GM19467 (cell line): ENCODE results near the gene PHLDB1.
"Not testable (repeated sequence)": the region's sequence is repeated elsewhere in the genome, so short reads cannot be mapped to it uniquely, and the experiment has no call there.

Source experiments
- ATAC-seq: cut with Tn5 transposase; IDR thresholded peaks from one replicate; pipeline ENCODE4 v1.9.1; 2021; ENCODE audit warnings: mild to moderate bottlenecking, moderate library complexity; ENCODE audit not compliant: unreplicated experiment

PHLDB1 gene

DNA sequence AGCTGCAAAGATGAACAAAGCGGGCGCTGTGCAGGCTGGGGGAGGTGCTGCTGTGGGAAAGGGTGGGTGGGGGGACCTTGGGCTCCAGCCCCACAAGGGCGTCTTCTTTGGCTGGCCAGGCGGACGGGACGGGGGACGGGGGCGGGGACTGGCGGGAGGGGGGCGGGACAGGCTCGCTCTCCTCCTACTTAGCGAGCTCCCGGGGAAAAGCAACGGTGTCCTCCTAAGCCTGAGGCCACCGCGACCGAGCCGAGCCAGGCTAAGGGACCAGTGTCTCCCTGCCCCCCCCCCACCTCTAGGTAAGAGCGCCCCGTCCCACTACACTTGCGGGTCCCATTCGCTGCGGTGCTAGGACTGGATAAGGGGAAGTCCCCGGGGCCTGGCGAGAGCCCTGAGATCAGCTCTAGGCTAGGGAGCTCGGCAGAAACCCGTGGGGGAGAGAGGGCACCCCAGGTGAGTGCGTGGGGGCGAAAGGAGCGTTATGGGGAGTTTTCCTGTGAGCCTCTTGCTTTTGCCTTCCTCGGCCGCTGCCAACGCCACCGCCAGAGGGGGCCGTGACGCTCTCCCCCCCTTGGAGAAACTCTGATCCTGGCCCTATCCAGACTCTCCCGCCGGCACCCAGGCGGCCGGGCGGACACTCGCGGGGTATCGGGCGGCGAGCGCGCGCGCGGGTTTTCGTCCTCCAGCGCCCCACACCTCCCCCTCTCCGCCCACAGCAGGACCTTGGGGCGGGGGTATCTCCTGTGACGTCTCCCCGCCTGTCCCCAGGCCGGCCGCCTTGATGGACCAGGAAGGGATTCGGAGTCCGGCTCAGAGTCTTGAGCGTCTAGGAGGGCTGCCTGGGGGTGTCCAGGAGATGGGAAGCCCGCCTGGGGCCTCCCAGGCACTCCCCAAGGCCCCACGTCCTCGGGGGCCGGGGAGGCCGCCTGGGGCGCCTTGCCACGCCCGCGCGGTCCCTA lies at the start of gene PHLDB1:
Gene PHLDB1 (plus strand): TSS at position 215 of the 959 bp plus-strand sequence. CDS start 6,222 bp downstream, outside the sequence.
- no peak for ATAC-seq

- no peak for ATAC-seq
Observed at GRCh38 chr11:118560806-118561205, 46.6 kb upstream of the PHLDB1 start.

GRCh38 chr11:118565051-118565450 lies 42.4 kb upstream of the PHLDB1 start:
- ATAC-seq = no peak

DNA sequence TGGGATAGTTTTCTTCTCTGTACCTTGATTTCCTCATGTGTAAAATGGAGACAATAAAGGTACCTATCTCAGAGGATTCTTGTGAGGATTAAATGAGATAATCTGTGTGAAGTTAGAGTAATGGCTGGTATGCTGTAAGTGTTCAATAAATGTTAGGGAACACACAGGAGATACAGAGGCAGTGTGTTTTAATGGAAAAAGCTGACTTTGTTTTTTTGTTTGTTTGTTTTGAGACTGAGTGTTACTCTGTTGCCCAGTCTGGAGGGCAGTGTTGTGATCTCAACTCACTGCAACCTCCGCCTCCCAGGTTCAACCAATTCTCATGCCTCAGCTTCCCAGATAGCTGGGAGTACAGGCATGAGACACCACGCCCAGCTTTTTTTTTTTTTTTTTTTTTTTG lies 37.7 kb upstream of the PHLDB1 start:
- no peak for ATAC-seq

GRCh38 chr11:118570787-118571186 lies 36.6 kb upstream of the PHLDB1 start:
- ATAC-seq = no peak

- not testable (repeated sequence) for ATAC-seq
Observed at GRCh38 chr11:118571701-118572060, 35.7 kb upstream of the PHLDB1 start.

DNA sequence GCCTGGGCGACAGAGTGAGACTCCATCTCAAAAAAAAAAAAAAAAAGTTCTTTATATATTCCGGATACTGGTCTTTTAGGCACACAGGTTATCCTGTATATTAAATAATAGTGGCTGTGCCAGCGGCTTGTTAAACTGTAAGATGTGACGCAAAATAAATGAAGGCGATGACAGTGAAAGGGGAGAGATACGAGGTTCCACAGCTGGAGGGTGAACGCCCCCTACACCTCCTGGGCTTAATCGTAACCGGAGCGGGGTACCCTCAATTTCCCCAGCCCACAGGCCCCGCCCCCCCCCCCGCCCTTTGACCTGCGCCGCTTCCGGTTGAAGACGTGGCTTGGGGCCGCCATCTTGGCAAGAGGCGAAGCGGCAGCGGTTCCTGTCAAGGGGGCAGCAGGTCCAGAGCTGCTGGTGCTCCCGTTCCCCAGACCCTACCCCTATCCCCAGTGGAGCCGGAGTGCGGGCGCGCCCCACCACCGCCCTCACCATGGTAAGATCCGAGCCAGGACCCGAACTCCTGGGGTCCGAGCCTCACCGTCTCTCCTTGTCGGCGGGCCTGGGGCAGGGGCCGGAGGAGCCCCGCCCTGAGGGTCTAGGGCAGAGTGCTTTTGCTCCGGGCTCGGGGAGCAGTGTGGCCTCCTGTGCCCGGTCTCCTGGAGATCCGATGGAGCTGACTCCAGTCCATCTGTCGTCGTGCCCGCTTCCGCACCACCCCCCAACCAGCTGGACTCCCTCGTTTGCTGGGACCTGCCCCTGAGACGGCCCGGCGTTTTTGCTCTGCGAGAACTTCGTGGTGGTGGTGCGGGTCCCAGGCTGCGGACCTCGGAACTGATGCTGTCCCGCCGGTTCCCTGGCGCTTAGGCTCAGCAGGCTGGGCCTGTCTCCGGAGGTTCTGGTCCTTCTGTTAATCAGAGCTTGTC lies 35.1 kb upstream of the PHLDB1 start, which contains the start of gene ARCN1:
Gene ARCN1 (plus strand): TSS at position 349 of the 920 bp plus-strand sequence. CDS start 139 bp downstream, at position 488.
- peak; percentile 51 for ATAC-seq

DNA sequence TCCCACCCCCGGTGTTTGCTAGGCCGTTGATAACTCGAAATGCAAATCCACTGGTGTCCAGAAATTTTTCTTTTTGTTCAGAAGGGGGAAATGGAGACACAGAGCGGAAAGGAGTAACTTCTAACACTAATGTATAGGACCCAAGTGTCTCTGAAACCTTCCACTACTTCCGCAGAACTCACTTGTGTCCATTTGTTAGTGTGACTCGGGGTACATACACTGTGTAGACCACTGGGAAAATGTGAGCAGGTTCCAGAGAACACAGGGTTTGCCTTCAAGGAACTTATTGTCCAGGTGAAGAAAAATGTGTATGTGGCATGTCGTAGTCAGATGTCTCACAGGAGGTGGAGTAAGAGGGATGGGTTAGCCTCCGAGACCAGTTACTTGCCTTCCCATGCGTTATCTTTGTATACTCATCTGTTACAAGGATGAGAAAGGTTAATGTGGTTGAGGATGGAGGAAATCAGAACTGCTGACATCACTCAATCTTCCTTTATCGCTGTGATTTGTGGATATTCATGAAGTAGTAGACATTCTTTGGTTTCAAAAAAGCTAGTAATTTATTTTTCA lies 34.3 kb upstream of the PHLDB1 start:
- peak; percentile 22 for ATAC-seq

GRCh38 chr11:118574636-118575035 lies 32.8 kb upstream of the PHLDB1 start:
- ATAC-seq = no peak

GRCh38 chr11:118577995-118578394 lies 29.4 kb upstream of the PHLDB1 start:
- not testable (repeated sequence) for ATAC-seq

DNA sequence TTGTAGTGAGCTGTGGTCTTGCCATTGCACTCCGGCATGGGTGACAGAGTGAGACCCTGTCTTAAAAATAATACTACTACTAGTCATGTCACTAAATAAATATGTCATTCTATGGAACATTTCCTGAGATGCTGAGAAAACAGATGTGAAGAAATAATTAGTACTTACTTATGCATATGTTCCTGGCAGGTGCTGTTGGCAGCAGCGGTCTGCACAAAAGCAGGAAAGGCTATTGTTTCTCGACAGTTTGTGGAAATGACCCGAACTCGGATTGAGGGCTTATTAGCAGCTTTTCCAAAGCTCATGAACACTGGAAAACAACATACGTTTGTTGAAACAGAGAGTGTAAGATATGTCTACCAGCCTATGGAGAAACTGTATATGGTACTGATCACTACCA lies 26.4 kb upstream of the PHLDB1 start:
- ATAC-seq = no peak

DNA sequence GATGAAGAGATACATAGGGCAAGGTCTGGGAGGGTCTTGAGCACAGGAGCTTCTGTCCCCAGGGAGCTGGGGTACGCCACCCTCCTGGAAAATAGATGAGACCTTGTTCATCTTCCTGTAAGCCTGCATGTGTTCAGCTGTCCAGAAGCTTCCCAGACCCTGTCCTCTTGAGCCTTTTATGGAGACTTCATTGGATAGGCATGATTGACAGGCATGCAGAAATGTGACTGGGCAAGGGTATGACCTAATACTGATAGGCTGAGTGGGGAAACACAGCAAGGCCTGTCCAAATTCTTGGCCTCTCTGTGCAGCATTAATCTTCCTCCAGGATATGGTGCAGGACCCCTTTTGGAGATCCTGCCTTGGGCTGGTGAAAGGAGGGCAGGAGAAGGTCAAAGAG lies 19.5 kb upstream of the PHLDB1 start:
- no peak for ATAC-seq

GRCh38 chr11:118592616-118593367 lies 14.6 kb upstream of the PHLDB1 start:
- no peak for ATAC-seq

GRCh38 chr11:118594984-118595383 lies 12.4 kb upstream of the PHLDB1 start:
- ATAC-seq = not testable (repeated sequence)

DNA sequence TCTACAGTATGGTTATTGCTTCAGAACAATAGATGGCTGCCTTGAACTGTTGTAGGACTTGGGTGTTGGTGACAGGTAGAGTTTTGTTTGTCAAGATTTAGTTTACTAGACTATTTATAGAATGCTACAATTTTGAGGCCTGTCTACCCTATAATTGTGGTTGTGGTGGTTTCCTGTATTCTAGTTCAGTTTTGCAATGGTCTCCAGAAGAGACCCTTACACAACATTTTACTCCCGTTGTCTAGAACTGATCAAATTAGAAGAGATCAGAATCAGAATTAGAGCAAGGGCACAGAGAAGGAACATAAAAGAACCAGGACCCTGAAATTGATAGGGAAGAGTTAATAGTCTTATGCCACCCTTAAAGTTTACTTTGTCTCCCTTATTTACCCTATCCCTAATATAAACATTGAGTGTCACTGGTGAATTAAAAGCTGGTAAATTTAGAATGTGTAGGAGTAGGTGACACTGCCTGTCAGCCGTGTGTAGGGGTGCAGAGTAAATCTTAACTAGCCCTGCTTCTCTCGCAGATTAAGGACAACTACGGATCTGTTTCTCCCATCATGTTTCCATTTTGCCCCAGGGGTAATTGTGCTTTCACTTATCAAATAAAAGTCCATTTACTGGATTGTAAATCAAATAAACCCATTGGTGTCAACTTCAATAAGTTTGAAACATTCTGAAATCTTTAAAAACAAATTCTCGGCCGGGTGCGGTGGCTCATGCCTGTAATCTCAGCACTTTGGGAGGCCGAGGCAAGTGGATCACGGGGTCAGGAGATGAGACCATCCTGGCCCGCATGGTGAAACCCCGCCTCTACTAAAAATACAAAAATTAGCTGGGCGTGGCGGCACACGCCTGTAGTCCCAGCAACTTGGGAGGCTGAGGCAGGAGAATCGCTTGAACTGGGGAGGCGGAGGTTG lies 10.9 kb upstream of the PHLDB1 start:
- ATAC-seq = no peak

- no peak for ATAC-seq
Observed at GRCh38 chr11:118597556-118597955, 9.9 kb upstream of the PHLDB1 start.

DNA sequence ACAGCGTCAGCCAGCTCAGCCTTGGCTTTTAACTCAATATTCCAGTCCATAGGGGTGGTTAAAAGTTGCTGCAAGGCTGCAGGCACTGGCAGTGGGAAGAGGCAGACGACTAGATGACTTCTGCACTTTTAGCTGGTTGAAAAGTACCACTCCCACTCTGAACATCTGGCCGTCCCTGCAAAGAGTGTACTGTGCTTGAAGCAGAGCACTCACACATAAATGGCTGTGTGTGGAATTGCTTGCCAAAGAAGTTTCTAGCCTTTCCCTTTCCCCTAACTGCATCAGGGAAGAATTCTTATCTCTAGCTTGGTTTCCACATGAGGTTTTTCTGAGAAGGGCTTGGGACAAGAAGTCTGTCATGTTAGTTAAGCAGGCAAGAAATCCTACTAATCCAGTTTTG lies 5.1 kb upstream of the PHLDB1 start:
- no peak for ATAC-seq

DNA sequence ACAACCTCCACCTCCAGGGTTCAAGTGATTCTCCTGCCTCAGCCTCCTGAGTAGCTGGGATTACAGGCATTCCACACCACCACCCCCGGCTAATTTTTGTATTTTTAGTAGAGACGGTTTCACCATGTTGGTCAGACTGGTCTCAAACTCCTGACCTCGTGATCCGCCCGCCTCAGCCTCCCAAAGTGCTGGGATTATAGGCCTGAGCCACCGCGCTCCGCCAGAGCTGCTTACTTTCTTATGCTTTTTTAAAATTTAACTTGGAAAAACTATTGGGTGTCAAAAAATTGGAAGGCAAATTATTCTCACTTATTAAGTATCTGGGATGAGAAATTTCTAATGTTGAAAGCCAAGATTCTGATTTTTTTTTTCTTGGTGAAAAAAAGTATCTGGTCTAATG lies 3.7 kb upstream of the PHLDB1 start:
- ATAC-seq = not testable (repeated sequence)

DNA sequence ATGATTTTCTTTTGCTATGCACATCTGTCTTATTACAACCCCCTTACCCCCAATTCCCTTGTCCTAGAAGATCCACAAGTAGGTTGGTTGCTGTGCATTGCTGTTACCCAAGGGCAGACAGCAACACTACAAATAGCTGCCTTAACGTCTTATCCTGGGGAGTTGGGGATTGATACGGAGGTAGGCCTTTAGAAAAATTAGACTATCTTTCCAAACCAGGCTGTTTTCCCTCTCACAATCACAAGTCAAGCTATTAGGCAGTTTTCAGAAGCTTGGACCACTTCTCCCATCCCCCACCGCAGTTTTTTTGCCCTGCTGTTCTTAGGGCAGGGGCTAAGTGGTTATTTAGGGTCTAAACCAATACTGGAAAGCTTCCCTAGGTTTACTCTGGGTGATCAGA lies 2.8 kb upstream of the PHLDB1 start:
- no peak for ATAC-seq
